ENCODE data around the gene PLCB4.

The PLCB4 gene

DNA sequence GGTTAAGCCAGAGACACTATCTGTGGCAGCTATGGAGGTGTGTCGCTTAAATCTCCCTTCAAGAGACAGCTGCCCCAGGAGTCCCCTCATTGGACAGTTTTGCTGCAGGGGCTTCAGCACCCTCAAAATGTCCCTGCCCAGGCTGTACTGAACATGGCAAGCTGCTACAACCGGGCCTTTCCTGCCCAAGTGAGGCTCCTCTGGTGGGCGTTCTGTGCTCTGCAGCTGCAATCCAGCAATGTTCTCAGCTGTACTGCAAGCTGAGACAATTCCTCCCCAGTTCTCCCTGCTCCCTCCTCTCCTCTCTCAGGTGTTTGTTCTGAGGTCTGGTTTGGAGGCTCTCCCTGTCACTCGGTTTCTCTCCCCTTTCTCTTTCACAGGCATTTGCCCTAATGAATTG, 254.7 kb downstream of the PLCB4 start:
- no peak for DNase-seq (ENCODE audit: low spot score)

DNA sequence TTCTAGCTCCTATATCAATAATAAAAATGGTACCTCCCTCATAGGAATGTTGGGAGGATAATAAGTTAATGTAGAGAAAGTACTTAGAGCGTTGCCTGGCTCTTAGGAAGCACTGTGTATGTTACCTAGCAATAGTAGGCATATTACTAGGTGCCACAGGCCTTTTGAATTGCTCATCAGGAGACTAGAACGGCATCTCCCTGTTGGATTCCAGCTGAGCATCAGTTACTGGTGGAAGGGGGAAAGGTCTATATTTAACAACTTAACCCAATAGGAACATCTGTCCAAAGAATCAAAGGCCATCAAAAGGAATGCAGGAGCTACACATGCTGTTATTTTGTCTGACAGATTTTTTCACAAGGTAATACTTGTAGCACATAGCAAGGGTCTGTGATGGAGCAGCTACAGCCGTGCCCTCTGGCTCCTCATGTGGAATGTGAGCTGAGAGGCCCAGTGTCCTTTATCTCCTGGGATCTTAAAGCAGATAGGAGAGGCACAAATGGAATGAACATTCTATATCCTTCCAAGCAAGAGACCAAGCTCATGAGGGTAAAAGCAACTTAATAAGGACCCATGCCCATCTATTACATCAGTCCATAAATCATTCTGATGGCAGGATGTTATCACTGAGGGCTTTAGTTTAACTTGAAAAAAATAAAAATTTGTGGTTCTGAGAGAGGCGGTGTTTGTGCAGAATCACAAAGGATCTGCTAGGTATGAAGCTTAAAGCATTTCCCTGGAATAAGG, 260.6 kb downstream of the PLCB4 start:
- no peak for DNase-seq (ENCODE audit: low spot score)

DNA sequence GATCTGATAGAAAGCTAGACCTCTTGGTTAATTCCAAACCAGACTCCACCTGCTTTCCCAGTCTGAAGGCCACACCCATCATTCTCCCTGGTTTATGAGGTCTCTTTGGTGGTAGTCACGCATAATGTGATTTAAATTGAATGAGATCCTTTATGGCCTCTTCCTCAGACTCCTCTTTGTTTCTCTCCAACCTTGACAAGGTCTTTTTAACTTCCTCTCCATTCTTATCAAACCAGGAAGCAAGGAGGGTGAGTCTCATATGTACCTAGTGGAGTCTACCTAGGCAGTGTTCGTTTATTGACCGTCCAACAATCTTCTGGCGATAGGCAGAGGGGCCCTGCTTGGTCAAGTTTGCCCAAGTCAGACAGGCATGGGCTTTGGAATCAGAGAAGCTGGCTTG, 261.3 kb downstream of the PLCB4 start:
- DNase-seq (ENCODE audit: low spot score) = no peak

DNA sequence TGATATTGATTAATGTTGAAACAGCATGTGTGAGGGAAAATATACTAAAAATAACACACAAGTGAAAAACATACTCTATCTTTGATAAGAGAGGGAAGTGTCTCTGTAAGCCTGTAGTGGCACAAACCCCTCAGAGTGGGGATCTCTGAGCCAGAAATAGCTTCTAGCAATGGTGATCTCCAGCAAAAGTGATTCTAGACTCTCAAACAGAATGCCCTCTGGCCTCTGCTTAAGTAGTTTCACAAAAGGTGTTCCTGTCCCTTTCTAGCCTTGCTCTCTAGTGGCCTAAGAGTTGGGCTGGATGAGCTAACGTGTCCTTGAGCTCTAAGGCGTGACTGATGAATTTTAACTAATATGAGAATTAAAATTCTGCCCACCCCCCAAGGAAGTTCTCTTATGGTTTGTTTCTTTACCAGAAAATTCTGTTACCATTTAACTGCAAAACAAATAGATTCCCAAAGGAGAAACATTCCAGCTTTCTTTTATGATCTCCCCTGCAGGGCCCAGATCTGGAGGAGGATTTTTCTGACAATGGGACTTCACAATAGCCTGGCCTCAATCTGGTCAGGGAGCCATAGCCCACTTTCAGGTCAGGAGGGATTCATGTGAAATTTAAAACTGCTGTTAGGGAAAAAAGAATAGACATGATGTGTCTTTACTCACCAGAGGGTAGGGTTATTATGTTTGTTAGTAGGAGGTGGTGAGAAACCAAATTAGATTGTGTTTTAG, 263.0 kb downstream of the PLCB4 start:
- no peak for DNase-seq (ENCODE audit: low spot score)

DNA sequence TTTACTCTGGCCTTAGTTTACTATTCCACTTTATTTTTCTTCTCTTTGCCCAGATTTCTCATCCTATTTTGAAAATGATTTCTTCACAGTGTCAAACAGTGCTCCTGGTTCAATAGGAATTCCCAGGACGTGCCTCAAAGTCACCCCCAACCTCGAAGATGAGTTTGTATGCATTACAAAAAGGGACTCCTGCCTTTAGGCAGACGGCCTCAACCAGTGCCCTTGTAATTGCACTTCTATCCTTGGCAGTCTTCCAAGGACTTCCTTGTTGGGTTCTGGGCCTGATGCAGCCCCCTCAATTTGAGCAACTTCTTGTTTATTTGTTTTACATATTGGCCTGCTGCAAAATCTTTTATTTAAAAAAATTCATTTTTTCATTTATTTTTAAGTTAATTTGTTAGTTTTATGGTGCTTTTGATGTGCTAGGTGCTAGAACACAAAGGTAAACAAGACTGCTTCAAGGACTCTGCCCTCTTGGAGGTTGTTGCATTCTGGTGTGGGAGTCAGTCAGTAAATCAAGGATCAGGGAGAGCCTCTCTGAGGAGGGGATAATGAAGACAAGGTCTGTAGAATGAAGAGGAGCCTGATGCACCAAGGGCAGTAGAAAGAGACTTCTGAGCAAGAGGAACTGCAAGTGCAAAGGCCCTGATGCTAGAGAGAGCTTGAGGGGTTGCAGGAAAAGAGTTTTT, 264.0 kb downstream of the PLCB4 start:
- no peak for DNase-seq (ENCODE audit: low spot score)

DNA sequence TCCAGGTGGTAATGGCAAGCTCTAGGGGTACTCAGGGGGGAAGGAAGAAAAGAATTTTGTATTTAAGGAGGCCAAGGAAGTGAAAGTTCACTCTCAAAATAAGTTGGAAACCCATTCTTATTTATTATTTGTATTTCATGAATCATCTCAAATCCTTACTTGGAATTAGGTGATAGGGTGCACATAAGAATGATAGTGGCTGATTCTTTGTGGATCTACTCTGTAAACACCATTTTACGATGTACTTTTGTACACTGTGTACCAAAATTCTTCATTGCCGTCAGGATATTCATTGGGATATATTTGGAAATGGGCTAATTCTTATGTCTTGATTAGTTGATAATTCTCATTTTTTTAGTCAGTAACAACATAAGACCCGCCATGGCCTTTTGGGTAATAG, 266.0 kb downstream of the PLCB4 start:
- no peak for DNase-seq (ENCODE audit: low spot score)

DNA sequence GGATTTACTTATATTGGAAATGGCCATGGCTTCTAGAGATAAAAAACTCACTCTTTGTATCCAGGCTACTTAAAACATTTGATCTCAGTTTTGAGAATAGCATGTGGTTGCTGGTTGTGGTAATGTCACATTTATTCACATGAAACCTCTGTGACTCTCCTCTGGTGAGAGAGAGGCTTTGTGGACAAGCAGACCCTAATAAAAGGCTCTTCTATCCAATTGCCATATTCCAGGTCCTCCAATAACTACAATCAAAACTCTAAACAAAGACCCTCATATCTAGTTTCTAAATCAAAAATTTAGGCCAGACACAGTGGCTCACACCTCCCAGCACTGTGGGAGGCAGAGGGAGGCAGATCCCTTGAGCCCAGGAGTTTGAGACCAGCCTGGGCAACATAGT, 269.2 kb downstream of the PLCB4 start:
- no peak for DNase-seq (ENCODE audit: low spot score)

DNA sequence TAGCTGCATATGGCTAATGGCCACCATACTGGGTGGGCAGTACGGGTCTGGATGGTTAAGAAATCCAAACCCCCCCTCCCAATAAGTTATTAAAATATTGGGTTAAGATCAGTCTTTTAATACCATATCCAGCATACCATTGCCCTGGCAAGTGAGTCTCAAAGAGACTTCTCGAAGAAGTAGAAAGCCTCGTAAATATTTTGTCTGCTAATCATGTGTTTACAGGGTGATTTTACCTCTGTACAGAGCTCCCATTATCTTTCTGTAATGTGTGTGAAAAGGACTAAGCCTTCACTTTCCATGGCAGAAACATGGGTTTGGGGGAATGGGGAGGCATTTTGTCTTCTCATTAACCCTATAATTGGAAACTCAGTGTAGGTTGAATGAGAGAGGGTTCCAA, 270.8 kb downstream of the PLCB4 start:
- no peak for DNase-seq (ENCODE audit: low spot score)

DNA sequence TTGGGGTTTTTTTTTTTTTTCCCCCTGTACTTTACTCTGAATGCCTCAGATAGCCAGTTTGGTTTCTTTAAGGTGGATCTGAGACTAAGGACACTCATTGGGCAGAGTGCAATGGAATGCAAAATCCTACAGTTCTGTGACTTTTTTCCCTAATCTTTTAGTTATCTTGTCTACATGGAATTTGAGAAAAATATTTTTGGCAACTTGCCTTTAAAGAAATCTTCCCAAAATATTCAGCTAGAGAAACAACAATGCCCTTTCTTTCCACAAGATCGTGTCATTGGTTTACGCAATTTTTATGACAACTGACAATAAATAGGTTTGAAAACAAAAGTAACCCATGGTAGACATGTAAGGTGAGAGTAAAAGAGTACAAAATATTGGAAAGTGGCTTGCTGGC, 273.8 kb downstream of the PLCB4 start:
- DNase-seq (ENCODE audit: low spot score) = no peak

DNA sequence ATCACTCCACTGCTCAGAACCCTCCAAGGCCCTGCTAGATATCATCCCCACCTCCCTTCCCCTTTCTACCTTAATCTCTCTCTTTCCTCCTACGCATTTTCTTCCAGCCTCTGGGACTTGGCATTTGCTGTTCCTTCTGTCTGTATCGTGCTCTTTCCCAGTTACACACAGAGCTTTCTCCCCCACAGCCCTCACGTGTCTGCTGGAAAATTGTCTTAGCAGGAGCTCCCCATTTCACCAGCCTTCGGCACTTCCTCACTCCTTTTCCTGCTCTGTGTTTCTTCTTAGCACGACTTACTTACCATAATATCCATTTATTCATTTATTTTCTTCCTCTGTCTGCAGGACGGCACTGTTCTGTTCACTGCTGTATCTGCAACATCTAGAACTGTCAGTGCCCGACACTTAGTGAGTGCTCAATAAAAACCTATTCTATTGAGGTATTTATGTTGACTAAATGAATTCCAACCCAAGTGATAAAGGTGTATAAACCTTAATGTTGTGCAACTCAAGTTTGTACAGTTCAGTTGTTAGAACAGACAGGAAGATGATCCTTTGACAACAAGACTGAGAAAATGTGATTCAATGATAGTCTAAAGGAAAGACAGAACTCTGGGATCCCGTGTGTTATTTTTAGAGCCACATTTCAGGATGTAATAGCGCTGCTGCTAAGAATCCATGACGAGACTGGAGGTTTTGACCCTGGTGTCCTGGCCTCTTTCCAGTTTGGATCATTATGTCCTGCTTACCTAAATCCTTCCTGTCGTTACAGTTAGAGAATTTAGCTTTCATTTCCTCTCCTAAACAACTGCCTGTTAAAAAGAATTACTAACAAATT, 275.4 kb downstream of the PLCB4 start:
- DNase-seq (ENCODE audit: low spot score) = no peak

DNA sequence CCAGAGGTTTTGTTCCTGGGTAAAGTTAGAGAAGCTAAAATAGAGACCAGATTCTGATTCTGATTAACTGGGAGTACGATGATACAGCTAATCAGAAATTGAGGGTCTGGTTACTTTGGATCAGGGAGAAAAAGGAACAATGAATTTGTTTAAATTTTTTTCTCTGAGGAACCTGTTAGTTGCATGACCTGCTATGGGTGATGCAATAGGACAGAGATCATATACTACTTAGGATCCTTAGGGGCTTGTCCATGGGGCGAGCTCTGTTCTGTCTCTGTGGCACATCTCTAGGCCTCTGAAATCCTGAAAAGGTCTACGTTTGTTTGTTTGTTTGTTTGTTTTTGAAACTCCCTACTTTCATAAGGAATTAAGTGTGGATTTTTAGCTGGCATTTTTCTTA, 279.4 kb downstream of the PLCB4 start:
- DNase-seq (ENCODE audit: low spot score) = no peak

DNA sequence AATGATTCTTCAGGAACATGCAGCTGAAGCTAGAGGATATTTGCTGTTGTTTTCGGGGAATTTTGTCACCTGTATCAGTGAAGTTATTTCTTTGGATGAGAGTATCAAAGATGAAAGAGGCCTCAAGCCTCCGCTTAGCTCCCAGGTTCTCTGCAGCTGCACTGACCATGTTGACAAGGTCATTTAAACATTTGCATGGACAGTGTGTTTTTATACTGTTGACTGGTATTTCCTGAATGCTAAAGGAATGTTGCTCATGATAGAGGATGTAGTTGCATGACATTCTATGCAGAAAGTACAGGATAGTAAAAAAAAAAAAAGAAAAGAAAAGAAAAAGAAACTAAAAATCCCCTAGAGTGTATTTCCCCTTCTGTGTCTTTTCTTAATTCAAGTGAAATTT, 279.9 kb downstream of the PLCB4 start:
- no peak for DNase-seq (ENCODE audit: low spot score)

DNA sequence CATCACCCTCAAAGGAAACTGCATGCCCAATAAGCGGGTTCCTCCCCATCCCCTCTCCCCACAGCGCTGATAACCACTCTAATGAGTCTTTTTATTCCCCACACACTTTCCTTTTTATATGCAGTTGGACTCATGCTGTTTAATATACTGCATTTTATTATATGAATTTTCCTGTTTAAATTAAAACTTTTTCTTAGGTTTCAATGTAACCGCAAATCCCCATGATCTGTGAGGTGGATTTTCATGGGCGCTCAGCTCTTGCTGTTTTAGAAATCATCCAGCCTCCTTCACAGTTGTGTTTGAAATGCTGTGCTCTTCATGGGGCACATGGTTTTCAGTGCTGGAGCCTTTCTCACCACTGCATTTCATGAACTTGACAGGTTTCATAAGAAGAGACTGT, 280.4 kb downstream of the PLCB4 start:
- DNase-seq (ENCODE audit: low spot score) = no peak

DNA sequence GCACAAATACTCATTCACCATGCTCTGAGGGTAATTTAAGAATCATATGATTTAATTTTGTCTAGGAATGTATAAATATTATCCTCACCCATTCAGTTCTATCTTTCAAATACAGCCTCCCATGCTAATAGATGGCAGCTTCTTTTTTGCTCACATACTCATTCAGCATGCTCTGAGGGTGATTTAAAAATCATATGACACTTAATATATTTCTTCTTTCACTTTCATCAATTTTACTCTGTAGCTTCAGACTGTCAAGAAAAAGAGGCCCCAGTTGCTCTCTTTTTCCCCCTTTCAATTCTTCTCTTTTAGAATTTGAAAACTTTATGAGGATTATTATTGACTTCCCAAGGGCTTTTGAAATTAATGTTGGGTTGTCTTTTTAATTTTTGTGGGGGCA, 283.9 kb downstream of the PLCB4 start:
- no peak for DNase-seq (ENCODE audit: low spot score)

DNA sequence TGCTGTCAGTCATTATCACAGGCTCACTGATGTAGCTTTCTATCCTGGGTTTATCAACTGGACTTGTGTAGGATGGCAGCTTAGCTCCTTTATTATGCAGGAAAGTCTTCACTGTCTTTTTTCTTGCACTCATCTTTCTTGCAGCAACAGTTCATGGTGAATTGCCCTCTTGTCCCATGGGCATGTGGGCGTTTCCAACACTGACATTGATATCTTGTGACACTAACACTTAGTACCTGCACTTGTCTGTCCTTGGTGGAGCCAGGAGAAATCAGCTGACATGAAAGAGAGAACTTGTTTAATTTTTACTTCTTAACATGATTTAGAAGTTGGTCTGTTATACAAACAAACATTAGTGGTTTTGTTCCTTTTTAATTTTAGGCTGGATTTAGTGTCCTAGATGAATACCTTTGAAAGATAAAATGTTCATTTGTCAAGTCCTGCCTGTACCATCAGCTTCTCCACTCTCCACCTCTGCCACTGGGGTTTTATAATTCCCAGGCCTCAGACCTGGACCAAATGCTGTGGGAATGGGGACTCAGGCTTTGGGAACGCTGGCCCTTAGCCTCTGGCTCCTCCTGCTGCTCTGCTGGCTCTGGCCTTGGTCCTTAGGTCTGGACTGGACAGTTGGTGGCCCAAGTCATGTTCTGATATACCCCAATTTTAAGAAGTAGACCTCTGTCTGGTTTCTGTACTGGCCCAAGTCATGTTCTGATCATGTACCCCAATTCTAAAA, 284.5 kb downstream of the PLCB4 start:
- DNase-seq (ENCODE audit: low spot score) = no peak

DNA sequence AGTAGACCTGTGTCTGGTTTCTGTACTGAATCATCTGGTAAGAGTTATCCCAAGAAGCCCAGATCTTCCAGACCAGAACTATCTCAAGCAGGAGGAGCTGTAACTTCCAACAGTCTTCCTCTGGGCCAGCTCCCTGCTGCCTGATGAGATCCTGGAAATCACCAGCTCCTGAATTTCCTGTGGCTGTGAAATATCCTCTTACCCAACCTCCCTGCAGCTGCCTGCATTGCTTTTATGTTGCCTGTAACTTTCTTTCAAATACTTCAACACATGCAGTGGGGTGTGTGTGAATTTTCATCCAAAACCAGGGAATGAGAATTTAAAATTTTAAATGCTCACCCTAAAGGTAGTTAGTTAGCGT, 285.0 kb downstream of the PLCB4 start:
- DNase-seq (ENCODE audit: low spot score) = no peak

DNA sequence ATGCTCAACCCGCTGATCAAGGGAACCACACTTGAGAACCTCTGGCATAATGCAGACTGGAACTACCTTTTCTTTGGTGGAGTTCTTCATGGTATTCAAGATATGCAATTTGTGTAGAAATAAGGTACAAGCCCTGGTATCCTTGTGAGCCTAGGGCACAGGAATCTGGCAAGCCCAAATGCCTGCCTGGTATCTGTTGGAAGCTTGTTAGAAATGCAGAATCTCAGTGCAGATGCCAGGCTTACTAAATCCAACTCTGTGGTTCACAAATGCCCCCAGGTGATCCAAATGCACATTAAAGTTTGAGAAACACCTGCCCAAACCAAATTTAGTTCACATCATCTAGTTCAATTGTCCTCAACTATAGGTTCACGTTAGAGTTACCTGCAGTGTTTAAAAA, 285.7 kb downstream of the PLCB4 start:
- no peak for DNase-seq (ENCODE audit: low spot score)

DNA sequence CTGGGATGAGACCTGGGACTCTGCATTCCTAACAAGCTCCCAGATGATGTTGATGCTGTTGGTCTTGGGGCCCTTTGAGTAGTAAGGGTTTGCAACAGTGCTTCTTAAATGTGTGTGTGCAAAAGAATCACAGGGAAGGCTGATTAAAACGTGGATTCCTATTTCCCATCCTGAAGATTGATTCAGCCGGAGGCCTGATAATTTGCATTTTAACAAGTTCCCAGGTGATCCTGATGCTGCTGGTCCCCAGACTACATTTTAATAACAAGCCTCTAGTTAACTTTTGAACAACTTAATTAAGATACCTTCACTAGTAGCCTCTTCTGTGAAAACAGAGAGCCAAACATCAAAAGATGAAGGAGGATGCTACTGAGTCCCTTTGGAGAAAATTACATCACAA, 289.1 kb downstream of the PLCB4 start:
- DNase-seq (ENCODE audit: low spot score) = no peak

DNA sequence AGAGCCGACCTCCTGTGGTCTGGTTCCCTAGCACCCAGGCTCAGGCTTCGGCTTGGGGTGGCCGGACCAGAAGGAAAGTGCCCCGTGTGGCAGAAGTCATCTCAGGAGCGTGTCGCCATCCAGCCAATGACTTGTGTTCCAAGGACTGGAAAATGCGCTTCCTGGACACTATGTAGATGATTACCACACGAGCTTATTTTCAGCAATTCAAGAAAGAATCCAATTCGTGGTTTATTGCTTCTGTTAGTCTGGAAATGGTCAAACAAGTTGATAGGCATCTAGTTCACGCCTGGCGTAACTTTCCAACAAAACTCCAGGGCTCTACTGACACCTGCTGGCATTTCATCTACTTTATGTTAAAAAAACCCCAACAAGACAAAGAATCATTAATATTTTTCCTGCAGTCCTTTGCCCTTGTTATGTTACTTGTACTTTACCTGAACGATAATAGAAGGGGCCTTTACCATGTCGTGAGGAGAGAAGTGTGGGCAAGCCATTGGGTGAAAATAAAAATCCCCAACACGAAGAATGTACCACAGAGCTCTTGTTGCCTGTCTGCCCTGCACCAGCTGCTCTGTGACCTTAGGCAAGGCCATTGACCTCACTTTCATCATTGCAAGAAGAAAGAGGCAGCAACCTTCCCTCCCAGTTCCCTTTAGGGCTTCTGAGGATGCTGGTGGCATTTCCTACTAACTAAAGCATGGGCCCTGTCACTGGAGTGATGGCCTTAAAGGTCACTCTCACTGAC, 290.8 kb downstream of the PLCB4 start:
- DNase-seq (ENCODE audit: low spot score) = no peak

DNA sequence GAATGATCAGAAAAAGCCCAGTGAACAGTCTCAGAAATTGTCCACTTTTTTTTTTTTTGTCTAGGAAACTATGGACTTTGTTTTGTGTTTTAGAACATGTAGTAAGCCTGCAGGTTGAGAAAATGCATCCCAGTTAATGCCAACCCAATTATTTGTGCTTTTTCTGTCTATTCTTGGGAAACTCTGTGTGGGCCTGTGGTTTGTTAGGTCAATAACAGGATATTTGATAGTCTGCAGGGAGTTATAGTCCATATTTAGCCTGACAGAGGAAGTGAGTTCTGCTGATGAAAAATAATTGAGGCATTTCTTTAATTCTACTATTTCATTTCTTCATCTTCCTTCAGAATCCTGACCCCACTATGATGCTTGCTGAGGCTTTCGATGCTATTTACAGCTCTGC, 291.5 kb downstream of the PLCB4 start:
- no peak for DNase-seq (ENCODE audit: low spot score)

DNA sequence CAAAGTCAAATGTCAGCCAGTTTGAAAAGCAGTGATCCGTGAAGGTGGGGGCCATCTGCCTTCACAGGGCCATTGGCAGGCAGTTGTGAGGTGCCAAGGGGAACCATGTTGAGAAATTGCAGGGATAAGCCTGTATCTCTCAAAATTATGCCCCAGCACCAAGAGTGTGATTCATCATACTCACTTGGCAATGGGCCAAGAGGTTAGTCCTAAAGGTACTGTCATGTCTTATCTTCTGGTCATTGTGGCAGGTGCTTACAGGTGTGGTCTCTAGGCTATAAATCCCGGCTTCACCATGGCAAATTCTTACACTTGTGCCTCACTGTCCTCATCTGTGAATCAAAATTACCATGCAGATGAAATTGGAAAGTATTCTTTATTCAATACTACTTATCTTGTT, 294.8 kb downstream of the PLCB4 start:
- peak; percentile 4 for DNase-seq (ENCODE audit: low spot score)

Data from hematopoietic multipotent progenitor cell treated with erythropoietin and hydrocortisone succinate and interleukin-3 and kit ligand, for 15 days (in vitro differentiated cells).